ENCODE results near the gene COL6A1.

Gene COL6A1

GRCh38 chr21:45944601-45945000 is 37.0 kb upstream of the COL6A1 start:
- no peaks in the 10 kb centered on the region for H3K36me3 ChIP-seq
- no peak for DNase-seq

GRCh38 chr21:45945066-45945867 is 36.3 kb upstream of the COL6A1 start:
- no peak for DNase-seq
- no peaks in the 10 kb centered on the region for H3K36me3 ChIP-seq
- H3K4me3 ChIP-seq (ENCODE audit: low read depth, low read length): no peak overlapping the region
- H3K27me3 ChIP-seq (ENCODE audit: insufficient read depth, low read depth, severe bottlenecking): no peaks in the 10 kb centered on the region
- TF ChIP-seq CTCF (IDR thresholded peaks at IDR 0.05; ENCODE audit: low read depth, low read length): no peak
- no peak overlapping the region for H3K27ac ChIP-seq
- no peaks in the 10 kb centered on the region for H3K9me3 ChIP-seq (ENCODE audit: severe bottlenecking)

More at GRCh38 chr21:45944601-45945000, 37.0 kb upstream of the COL6A1 start:
- no peaks in the 10 kb centered on the region for H3K9me3 ChIP-seq (ENCODE audit: severe bottlenecking)
- H3K27ac ChIP-seq: no peak overlapping the region
- TF ChIP-seq CTCF (IDR thresholded peaks at IDR 0.05; ENCODE audit: low read depth, low read length): no peak
- H3K27me3 ChIP-seq (ENCODE audit: insufficient read depth, low read depth, severe bottlenecking): no peaks in the 10 kb centered on the region
- H3K4me3 ChIP-seq (ENCODE audit: low read depth, low read length): no peak overlapping the region

GRCh38 chr21:45945868-45946210 is 35.7 kb upstream of the COL6A1 start:
- TF ChIP-seq CTCF (IDR thresholded peaks at IDR 0.05; ENCODE audit: low read depth, low read length): no peak
- Histone ChIP-seq H3K27ac (no peak overlapping the region), H3K4me3 (ENCODE audit: low read depth, low read length) (no peak overlapping the region), H3K27me3 (ENCODE audit: insufficient read depth, low read depth, severe bottlenecking) (no peaks in the 10 kb centered on the region), H3K9me3 (ENCODE audit: severe bottlenecking) (no peaks in the 10 kb centered on the region), H3K36me3 (no peaks in the 10 kb centered on the region)
- no peak for DNase-seq

DNA sequence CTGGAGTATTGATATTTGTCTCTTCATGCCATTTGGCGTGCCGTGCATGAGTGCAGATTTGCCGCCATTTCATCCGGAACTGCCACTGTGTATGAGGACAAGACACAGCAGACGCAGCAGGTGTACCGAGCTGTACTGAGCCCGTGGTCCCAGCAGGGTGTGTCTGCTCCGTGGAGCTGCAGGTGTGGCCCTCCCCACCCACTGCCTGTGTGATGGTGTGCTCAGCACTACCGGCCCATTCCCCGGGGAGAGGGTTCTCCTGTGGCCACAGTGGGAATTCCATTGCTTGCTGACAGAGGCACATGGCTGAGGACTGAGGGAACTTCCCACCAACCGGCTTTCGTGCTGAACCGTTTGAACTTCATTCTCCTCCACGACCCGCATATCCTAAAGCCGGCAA is 34.3 kb upstream of the COL6A1 start:
- TF ChIP-seq CTCF (IDR thresholded peaks at IDR 0.05; ENCODE audit: low read depth, low read length): no peak
- DNase-seq: no peak
- Histone ChIP-seq H3K27me3 (ENCODE audit: insufficient read depth, low read depth, severe bottlenecking) (no peaks in the 10 kb centered on the region), H3K9me3 (ENCODE audit: severe bottlenecking) (no peaks in the 10 kb centered on the region), H3K27ac (no peak overlapping the region), H3K36me3 (no peaks in the 10 kb centered on the region), H3K4me3 (ENCODE audit: low read depth, low read length) (no peak overlapping the region)

GRCh38 chr21:45947716-45948255 is 33.8 kb upstream of the COL6A1 start:
- Histone ChIP-seq H3K36me3 (no peaks in the 10 kb centered on the region), H3K9me3 (ENCODE audit: severe bottlenecking) (no peaks in the 10 kb centered on the region), H3K4me3 (ENCODE audit: low read depth, low read length) (no peak overlapping the region), H3K27ac (no peak overlapping the region), H3K27me3 (ENCODE audit: insufficient read depth, low read depth, severe bottlenecking) (no peaks in the 10 kb centered on the region)
- no peak for TF ChIP-seq CTCF (IDR thresholded peaks at IDR 0.05; ENCODE audit: low read depth, low read length)
- no peak for DNase-seq

All from WERI-Rb-1 (cell line).